ENCODE results near the gene SUPV3L1. TPM values are rescaled to one million over a fixed set of nuclear protein-coding genes. Genes with fewer than 3 reads are reported as not detected.

Gene SUPV3L1
- polyA plus RNA-seq, 1 donor from 2014 or later, result 23.0 TPM

DNA sequence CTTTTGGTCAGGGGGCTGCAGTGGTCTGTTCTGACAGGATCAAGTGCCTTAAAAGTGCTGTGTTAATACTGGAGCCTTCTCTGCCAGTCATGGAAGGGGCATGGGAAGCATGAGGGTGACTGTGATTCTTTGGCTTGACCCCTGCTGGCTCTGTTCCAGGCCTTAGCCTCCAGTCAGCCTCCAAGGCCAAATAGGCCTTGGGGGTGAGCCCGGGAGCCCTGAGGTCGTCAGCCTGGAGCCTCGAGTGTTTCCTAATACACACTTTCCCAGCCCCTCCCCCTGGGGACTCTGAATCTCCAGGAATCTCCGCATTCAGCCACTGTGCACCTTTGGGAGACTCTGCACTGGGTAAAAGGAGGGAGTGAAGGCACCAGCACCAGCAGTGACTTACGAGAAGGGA, 50.1 kb downstream of the SUPV3L1 start:
- Mint-ChIP-seq H3K9me3 (no peaks in the 10 kb centered on the region), H3K4me1 (peaks cover 16 to 29% (median 20%) of the 10 kb centered on the region in 3 donors), H3K36me3 (no peaks in the 10 kb centered on the region), H3K27me3 (no peaks in the 10 kb centered on the region), H3K4me3 (no peak overlapping the region), H3K27ac (no peak overlapping the region)

- no peaks in the 10 kb centered on the region for H3K36me3 Mint-ChIP-seq
- no peaks in the 10 kb centered on the region for H3K9me3 Mint-ChIP-seq
- peaks cover 16 to 26% (median 20%) of the 10 kb centered on the region in 3 donors for H3K4me1 Mint-ChIP-seq
- no peaks in the 10 kb centered on the region for H3K27me3 Mint-ChIP-seq
- peak overlapping the region in 1 of 3 donors; percentile 11 for H3K27ac Mint-ChIP-seq
- H3K4me3 Mint-ChIP-seq, result no peak overlapping the region
These were observed 52.2 kb downstream of the SUPV3L1 start for GRCh38 chr10:69232252-69232651.

GRCh38 chr10:69232736-69233480, 52.9 kb downstream of the SUPV3L1 start:
- Mint-ChIP-seq H3K27ac (peak overlapping the region in 1 of 3 donors; percentile 2), H3K9me3 (no peaks in the 10 kb centered on the region)

GRCh38 chr10:69234447-69234846, 54.4 kb downstream of the SUPV3L1 start:
- no peaks in the 10 kb centered on the region for H3K27me3 Mint-ChIP-seq
- no peak overlapping the region for H3K4me3 Mint-ChIP-seq
- peaks cover 6 to 11% (median 7%) of the 10 kb centered on the region in 3 donors for H3K4me1 Mint-ChIP-seq
- no peaks in the 10 kb centered on the region for H3K9me3 Mint-ChIP-seq
- no peaks in the 10 kb centered on the region for H3K36me3 Mint-ChIP-seq
- no peak overlapping the region for H3K27ac Mint-ChIP-seq

More at GRCh38 chr10:69232736-69233480, 52.9 kb downstream of the SUPV3L1 start:
- no peaks in the 10 kb centered on the region for H3K36me3 Mint-ChIP-seq
- H3K4me1 Mint-ChIP-seq, result peaks cover 14 to 26% (median 17%) of the 10 kb centered on the region in 3 donors
- no peaks in the 10 kb centered on the region for H3K27me3 Mint-ChIP-seq
- no peak overlapping the region for H3K4me3 Mint-ChIP-seq

- no peak overlapping the region for H3K4me3 Mint-ChIP-seq
- no peaks in the 10 kb centered on the region for H3K9me3 Mint-ChIP-seq
- H3K27ac Mint-ChIP-seq, result no peak overlapping the region
These were observed 57.6 kb downstream of the SUPV3L1 start for GRCh38 chr10:69237528-69238159.

GRCh38 chr10:69239136-69239535, 59.1 kb downstream of the SUPV3L1 start:
- H3K27me3 Mint-ChIP-seq, result no peaks in the 10 kb centered on the region
- peaks cover 0 to 3% (median 2%) of the 10 kb centered on the region in 3 donors for H3K4me1 Mint-ChIP-seq
- H3K9me3 Mint-ChIP-seq, result no peaks in the 10 kb centered on the region
- H3K27ac Mint-ChIP-seq, result no peak overlapping the region
- no peaks in the 10 kb centered on the region for H3K36me3 Mint-ChIP-seq
- H3K4me3 Mint-ChIP-seq, result no peak overlapping the region

More at GRCh38 chr10:69237528-69238159, 57.6 kb downstream of the SUPV3L1 start:
- Mint-ChIP-seq H3K27me3 (no peaks in the 10 kb centered on the region), H3K4me1 (peaks cover 0 to 3% (median 2%) of the 10 kb centered on the region in 3 donors), H3K36me3 (no peaks in the 10 kb centered on the region)

DNA sequence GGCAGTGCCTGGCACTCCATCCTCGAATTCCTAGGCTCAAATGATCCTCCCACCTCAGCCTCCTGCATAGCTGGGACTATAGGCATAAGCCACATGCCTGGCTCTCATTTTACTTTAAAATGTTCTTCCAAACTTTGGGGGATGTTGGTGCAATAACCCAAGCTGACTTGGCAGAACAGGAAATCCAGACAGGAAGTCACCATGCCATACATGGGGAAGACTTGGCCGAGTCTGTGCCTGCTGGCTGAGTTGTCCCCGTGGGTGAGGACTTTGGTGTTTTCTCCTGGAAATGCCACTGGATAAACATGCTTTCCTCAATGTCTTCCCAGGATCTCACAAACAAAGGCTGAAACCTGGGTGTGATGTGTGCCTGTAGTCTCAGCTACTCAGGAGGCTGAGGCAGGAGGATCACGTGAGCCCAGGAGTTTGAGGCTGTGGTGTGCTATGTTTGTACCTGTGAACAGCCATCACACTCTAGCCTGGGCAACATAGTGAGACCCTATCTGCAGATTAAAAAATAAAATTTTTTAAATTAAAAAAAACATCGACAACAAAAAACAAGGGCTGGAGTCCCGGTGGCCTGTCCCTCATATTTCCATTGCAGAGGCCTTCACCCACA, 59.9 kb downstream of the SUPV3L1 start:
- Mint-ChIP-seq H3K27me3 (no peaks in the 10 kb centered on the region), H3K27ac (no peak overlapping the region), H3K9me3 (no peaks in the 10 kb centered on the region), H3K4me1 (peaks cover 0 to 3% (median 2%) of the 10 kb centered on the region in 3 donors), H3K4me3 (no peak overlapping the region), H3K36me3 (no peaks in the 10 kb centered on the region)

GRCh38 chr10:69240455-69240854, 60.4 kb downstream of the SUPV3L1 start:
- Mint-ChIP-seq H3K9me3 (no peaks in the 10 kb centered on the region), H3K4me1 (peaks cover 0 to 3% (median 2%) of the 10 kb centered on the region in 3 donors), H3K36me3 (no peaks in the 10 kb centered on the region), H3K27ac (peak overlapping the region in 1 of 3 donors; percentile 71), H3K27me3 (no peaks in the 10 kb centered on the region), H3K4me3 (no peak overlapping the region)

- Mint-ChIP-seq H3K9me3 (no peaks in the 10 kb centered on the region), H3K27ac (no peak overlapping the region), H3K4me1 (peaks cover 0 to 3% (median 2%) of the 10 kb centered on the region in 3 donors), H3K36me3 (no peaks in the 10 kb centered on the region), H3K27me3 (no peaks in the 10 kb centered on the region), H3K4me3 (no peak overlapping the region)
These were observed 61.5 kb downstream of the SUPV3L1 start for GRCh38 chr10:69241575-69241974.

- no peaks in the 10 kb centered on the region for H3K36me3 Mint-ChIP-seq
- no peak overlapping the region for H3K27ac Mint-ChIP-seq
- no peaks in the 10 kb centered on the region for H3K27me3 Mint-ChIP-seq
- peaks cover 0 to 3% (median 2%) of the 10 kb centered on the region in 3 donors for H3K4me1 Mint-ChIP-seq
- no peaks in the 10 kb centered on the region for H3K9me3 Mint-ChIP-seq
- no peak overlapping the region for H3K4me3 Mint-ChIP-seq
These were observed 62.2 kb downstream of the SUPV3L1 start for GRCh38 chr10:69242040-69242851.

- no peak overlapping the region for H3K27ac Mint-ChIP-seq
- H3K36me3 Mint-ChIP-seq, result no peaks in the 10 kb centered on the region
- H3K4me3 Mint-ChIP-seq, result no peak overlapping the region
- H3K9me3 Mint-ChIP-seq, result no peaks in the 10 kb centered on the region
- no peaks in the 10 kb centered on the region for H3K4me1 Mint-ChIP-seq
- H3K27me3 Mint-ChIP-seq, result no peaks in the 10 kb centered on the region
These were observed 62.8 kb downstream of the SUPV3L1 start for GRCh38 chr10:69242852-69243212.

- Mint-ChIP-seq H3K9me3 (no peaks in the 10 kb centered on the region), H3K36me3 (no peaks in the 10 kb centered on the region), H3K27me3 (no peaks in the 10 kb centered on the region), H3K4me1 (no peaks in the 10 kb centered on the region), H3K27ac (no peak overlapping the region), H3K4me3 (no peak overlapping the region)
These were observed 63.8 kb downstream of the SUPV3L1 start for GRCh38 chr10:69243817-69244216.

GRCh38 chr10:69246036-69246435, 66.0 kb downstream of the SUPV3L1 start:
- H3K4me1 Mint-ChIP-seq, result no peaks in the 10 kb centered on the region
- H3K27ac Mint-ChIP-seq, result peak overlapping the region in 1 of 3 donors; percentile 71
- H3K27me3 Mint-ChIP-seq, result no peaks in the 10 kb centered on the region
- H3K9me3 Mint-ChIP-seq, result no peaks in the 10 kb centered on the region
- H3K36me3 Mint-ChIP-seq, result no peaks in the 10 kb centered on the region
- no peak overlapping the region for H3K4me3 Mint-ChIP-seq

- no peaks in the 10 kb centered on the region for H3K9me3 Mint-ChIP-seq
- H3K36me3 Mint-ChIP-seq, result no peaks in the 10 kb centered on the region
- H3K4me3 Mint-ChIP-seq, result no peak overlapping the region
- no peaks in the 10 kb centered on the region for H3K4me1 Mint-ChIP-seq
- H3K27me3 Mint-ChIP-seq, result no peaks in the 10 kb centered on the region
- no peak overlapping the region for H3K27ac Mint-ChIP-seq
These were observed 66.7 kb downstream of the SUPV3L1 start for GRCh38 chr10:69246581-69247312.

All from IgD-negative memory B cell (primary cell).